PC-3 (cell line): ENCODE data around the gene ILDR1.

Experiments used
- EZH2 ChIP-seq: fragments of 300-600 bp; sonication (generic); IDR thresholded peaks from one replicate; pipeline ENCODE4 v1.6.1; 2017; ENCODE audit warnings: antibody characterized with exemption, mild to moderate bottlenecking, low read length; ENCODE audit not compliant: unreplicated experiment
- TF ChIP-seq, protein P1 (sequence below): fragments of 300-600 bp; sonication (generic); conservative IDR thresholded peaks from 2 replicates; pipeline ENCODE4 v1.5.1; 2017; ENCODE audit warnings: antibody characterized with exemption, low read depth, mild to moderate bottlenecking, low read length

DNA sequence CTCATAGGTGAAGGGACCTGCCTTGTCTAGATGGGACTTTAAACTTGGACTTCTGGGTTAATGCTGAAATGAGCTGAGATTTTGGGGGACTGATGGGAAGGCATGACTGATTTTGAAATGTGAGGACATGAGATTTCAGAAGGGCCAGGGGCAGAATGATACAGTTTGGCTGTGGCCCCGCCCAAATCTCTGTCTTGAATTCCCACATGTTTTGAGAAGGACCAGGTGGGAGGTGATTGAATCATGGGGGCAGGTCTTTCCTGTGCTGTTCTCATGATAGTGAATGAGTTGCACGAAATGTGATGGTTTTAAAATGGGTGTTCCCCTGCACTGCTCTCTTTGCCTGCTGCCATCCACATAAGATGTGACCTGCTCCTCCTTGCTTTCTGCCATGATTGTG, 42.8 kb downstream of the ILDR1 start:
- TF ChIP-seq, protein P1, sequence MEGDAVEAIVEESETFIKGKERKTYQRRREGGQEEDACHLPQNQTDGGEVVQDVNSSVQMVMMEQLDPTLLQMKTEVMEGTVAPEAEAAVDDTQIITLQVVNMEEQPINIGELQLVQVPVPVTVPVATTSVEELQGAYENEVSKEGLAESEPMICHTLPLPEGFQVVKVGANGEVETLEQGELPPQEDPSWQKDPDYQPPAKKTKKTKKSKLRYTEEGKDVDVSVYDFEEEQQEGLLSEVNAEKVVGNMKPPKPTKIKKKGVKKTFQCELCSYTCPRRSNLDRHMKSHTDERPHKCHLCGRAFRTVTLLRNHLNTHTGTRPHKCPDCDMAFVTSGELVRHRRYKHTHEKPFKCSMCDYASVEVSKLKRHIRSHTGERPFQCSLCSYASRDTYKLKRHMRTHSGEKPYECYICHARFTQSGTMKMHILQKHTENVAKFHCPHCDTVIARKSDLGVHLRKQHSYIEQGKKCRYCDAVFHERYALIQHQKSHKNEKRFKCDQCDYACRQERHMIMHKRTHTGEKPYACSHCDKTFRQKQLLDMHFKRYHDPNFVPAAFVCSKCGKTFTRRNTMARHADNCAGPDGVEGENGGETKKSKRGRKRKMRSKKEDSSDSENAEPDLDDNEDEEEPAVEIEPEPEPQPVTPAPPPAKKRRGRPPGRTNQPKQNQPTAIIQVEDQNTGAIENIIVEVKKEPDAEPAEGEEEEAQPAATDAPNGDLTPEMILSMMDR = no peak
- TF ChIP-seq EZH2 = no peak
